Loucy (cell line): Measurements from ENCODE around the gene CYP24A1.
A peak's percentile ranks its signal among the peaks of the same experiment; 100 is the strongest.

ENCODE experiments used
- H2AFZ ChIP-seq: fragments of 200-600 bp; sonication (generic); 2 replicates; pipeline ENCODE4 v1.6.0; 2016; ENCODE audit warnings: antibody characterized with exemption, mild to moderate bottlenecking, low read length, moderate library complexity
- H3F3A ChIP-seq: fragments of 200-600 bp; 2 replicates; pipeline ENCODE4 v1.6.0; 2016; ENCODE audit warnings: antibody characterized with exemption, low read depth, mild to moderate bottlenecking
- H3K27me3 ChIP-seq: fragments of 200-600 bp; sonication (generic); 2 replicates; pipeline ENCODE4 v1.6.1; 2014; ENCODE audit warnings: low read length, mild to moderate bottlenecking; ENCODE audit not compliant: insufficient read depth, poor library complexity, severe bottlenecking
- H3K36me3 ChIP-seq: fragments of 200-600 bp; sonication (generic); 2 replicates; pipeline ENCODE4 v1.6.1; 2016; ENCODE audit warnings: low read length; ENCODE audit not compliant: insufficient read depth
- H3K4me1 ChIP-seq: fragments of 200-600 bp; sonication (generic); 2 replicates; pipeline ENCODE4 v1.5.1; 2014; ENCODE audit warnings: low read length, mild to moderate bottlenecking; ENCODE audit not compliant: insufficient read depth, poor library complexity, severe bottlenecking
- H3K4me2 ChIP-seq: fragments of 200-600 bp; sonication (generic); 2 replicates; pipeline ENCODE4 v1.6.0; 2014; ENCODE audit warnings: antibody characterized with exemption, low read length, low read depth, mild to moderate bottlenecking; ENCODE audit not compliant: poor library complexity, severe bottlenecking
- H3K4me3 ChIP-seq: fragments of 200-600 bp; sonication (generic); 2 replicates; pipeline ENCODE4 v1.5.1; 2014; ENCODE audit warnings: low read length, mild to moderate bottlenecking, mixed read lengths; ENCODE audit not compliant: poor library complexity, severe bottlenecking
- H3K79me2 ChIP-seq: fragments of 200-600 bp; sonication (generic); 2 replicates; pipeline ENCODE4 v1.6.1; 2014; ENCODE audit warnings: low read length; ENCODE audit not compliant: insufficient read depth
- H3K9ac ChIP-seq: fragments of 200-600 bp; sonication (generic); 2 replicates; pipeline ENCODE4 v1.6.0; 2014; ENCODE audit warnings: mild to moderate bottlenecking, low read depth, low read length, moderate library complexity; ENCODE audit not compliant: poor library complexity, severe bottlenecking
- H3K9me2 ChIP-seq: fragments of 200-600 bp; sonication (generic); replicated peaks from 2 replicates; pipeline ENCODE4 v1.6.1; 2016; ENCODE audit warnings: low read depth, low read length, mixed read lengths
- H3K9me3 ChIP-seq: fragments of 200-600 bp; sonication (generic); 2 replicates; pipeline ENCODE4 v1.6.1; 2014; ENCODE audit warnings: mild to moderate bottlenecking, antibody characterized with exemption, low read length, low read depth; ENCODE audit not compliant: insufficient read depth
- H4K20me1 ChIP-seq: fragments of 200-600 bp; sonication (generic); 2 replicates; pipeline ENCODE4 v1.6.0; 2014; ENCODE audit warnings: antibody characterized with exemption, low read length, mild to moderate bottlenecking; ENCODE audit not compliant: insufficient read depth, poor library complexity, severe bottlenecking
- EZH2phosphoT487 ChIP-seq: fragments of 200-600 bp; IDR thresholded peaks from 2 replicates; pipeline ENCODE4 v1.6.1; 2018; ENCODE audit warnings: antibody characterized with exemption, mild to moderate bottlenecking, moderate library complexity, borderline replicate concordance
- TF ChIP-seq, protein P1 (sequence below): fragments of 200-600 bp; sonication (generic); conservative IDR thresholded peaks from 2 replicates; pipeline ENCODE4 v1.5.1; 2014; ENCODE audit warnings: mild to moderate bottlenecking, antibody characterized with exemption, low read length

CYP24A1 gene

GRCh38 chr20:54214566-54214965, 40.8 kb upstream of the CYP24A1 start:
- peaks cover 4% of the 10 kb centered on the region for H4K20me1 ChIP-seq
- TF ChIP-seq, protein P1, sequence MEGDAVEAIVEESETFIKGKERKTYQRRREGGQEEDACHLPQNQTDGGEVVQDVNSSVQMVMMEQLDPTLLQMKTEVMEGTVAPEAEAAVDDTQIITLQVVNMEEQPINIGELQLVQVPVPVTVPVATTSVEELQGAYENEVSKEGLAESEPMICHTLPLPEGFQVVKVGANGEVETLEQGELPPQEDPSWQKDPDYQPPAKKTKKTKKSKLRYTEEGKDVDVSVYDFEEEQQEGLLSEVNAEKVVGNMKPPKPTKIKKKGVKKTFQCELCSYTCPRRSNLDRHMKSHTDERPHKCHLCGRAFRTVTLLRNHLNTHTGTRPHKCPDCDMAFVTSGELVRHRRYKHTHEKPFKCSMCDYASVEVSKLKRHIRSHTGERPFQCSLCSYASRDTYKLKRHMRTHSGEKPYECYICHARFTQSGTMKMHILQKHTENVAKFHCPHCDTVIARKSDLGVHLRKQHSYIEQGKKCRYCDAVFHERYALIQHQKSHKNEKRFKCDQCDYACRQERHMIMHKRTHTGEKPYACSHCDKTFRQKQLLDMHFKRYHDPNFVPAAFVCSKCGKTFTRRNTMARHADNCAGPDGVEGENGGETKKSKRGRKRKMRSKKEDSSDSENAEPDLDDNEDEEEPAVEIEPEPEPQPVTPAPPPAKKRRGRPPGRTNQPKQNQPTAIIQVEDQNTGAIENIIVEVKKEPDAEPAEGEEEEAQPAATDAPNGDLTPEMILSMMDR: no peak
- no peak for TF ChIP-seq EZH2phosphoT487
- H3K27me3 ChIP-seq: no peaks in the 10 kb centered on the region
- H3K9ac ChIP-seq: no peak overlapping the region
- no peak overlapping the region for H3K4me2 ChIP-seq
- peaks cover 16% of the 10 kb centered on the region; the same call in 1 of the 2 replicates for H3K36me3 ChIP-seq
- no peaks in the 10 kb centered on the region for H3K9me2 ChIP-seq
- no peak overlapping the region for H2AFZ ChIP-seq
- no peak overlapping the region for H3K4me3 ChIP-seq
- peaks cover 16% of the 10 kb centered on the region for H3K4me1 ChIP-seq
- no peaks in the 10 kb centered on the region for H3K9me3 ChIP-seq
- H3K79me2 ChIP-seq: peaks cover 41% of the 10 kb centered on the region
- H3F3A ChIP-seq: no peaks in the 10 kb centered on the region

DNA sequence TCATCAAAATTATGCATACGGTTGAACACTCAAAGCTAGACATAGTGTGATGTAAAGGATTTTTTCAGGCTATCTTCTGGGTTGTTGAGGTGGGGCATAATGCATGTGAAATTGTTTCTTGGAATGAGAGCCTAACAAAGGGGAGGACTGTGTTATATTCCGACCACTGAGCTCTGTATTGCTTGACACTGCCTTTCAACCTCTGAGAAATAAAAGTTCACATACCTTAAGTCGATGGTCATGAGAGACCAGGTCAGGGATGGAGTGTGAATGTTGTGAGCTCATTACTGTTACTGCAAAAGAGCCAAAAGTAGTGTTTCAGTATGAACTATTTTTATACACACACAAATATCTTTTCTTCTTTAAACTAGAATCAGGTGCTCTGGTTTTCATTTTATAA, 39.1 kb upstream of the CYP24A1 start:
- TF ChIP-seq, protein P1: no peak
- no peak for TF ChIP-seq EZH2phosphoT487
- H3F3A ChIP-seq: no peaks in the 10 kb centered on the region

GRCh38 chr20:54212226-54212625, 38.4 kb upstream of the CYP24A1 start:
- H4K20me1 ChIP-seq: peaks cover 9% of the 10 kb centered on the region
- no peak overlapping the region for H3K9ac ChIP-seq
- H3K4me3 ChIP-seq: no peak overlapping the region
- H3K9me3 ChIP-seq: no peaks in the 10 kb centered on the region
- H2AFZ ChIP-seq: no peak overlapping the region
- peak overlapping the region; percentile 11 for H3K4me2 ChIP-seq
- peaks cover 27% of the 10 kb centered on the region for H3K4me1 ChIP-seq
- TF ChIP-seq, protein P1: no peak
- no peak for TF ChIP-seq EZH2phosphoT487
- peaks cover 13% of the 10 kb centered on the region; the same call in 1 of the 2 replicates for H3K36me3 ChIP-seq
- no peaks in the 10 kb centered on the region for H3K27me3 ChIP-seq
- H3F3A ChIP-seq: no peaks in the 10 kb centered on the region
- H3K79me2 ChIP-seq: peaks cover 57% of the 10 kb centered on the region
- H3K9me2 ChIP-seq: no peaks in the 10 kb centered on the region

More for the DNA sequence above, 39.1 kb upstream of the CYP24A1 start:
- H3K9me2 ChIP-seq: no peaks in the 10 kb centered on the region
- peak overlapping the region; percentile 11 for H3K4me2 ChIP-seq
- H4K20me1 ChIP-seq: peaks cover 9% of the 10 kb centered on the region
- peaks cover 16% of the 10 kb centered on the region; the same call in 1 of the 2 replicates for H3K36me3 ChIP-seq
- H3K9me3 ChIP-seq: no peaks in the 10 kb centered on the region
- no peak overlapping the region for H3K9ac ChIP-seq
- peaks cover 57% of the 10 kb centered on the region for H3K79me2 ChIP-seq
- H2AFZ ChIP-seq: no peak overlapping the region
- no peaks in the 10 kb centered on the region for H3K27me3 ChIP-seq
- H3K4me3 ChIP-seq: no peak overlapping the region
- H3K4me1 ChIP-seq: peaks cover 27% of the 10 kb centered on the region
